Activated T-helper 9 cell treated with anti-CD3 and anti-CD28 coated beads, Interleukin-2, amount 50 U/mL, for 16 hours (primary cell): Measurements from ENCODE around the gene CACNG5.

Source experiments
- DNase-seq: peaks from one replicate; pipeline ENCODE4 v3.0.0-alpha.2; 2020; ENCODE audit warnings: low read depth

The CACNG5 gene, protein sequence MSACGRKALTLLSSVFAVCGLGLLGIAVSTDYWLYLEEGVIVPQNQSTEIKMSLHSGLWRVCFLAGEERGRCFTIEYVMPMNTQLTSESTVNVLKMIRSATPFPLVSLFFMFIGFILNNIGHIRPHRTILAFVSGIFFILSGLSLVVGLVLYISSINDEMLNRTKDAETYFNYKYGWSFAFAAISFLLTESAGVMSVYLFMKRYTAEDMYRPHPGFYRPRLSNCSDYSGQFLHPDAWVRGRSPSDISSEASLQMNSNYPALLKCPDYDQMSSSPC

DNA sequence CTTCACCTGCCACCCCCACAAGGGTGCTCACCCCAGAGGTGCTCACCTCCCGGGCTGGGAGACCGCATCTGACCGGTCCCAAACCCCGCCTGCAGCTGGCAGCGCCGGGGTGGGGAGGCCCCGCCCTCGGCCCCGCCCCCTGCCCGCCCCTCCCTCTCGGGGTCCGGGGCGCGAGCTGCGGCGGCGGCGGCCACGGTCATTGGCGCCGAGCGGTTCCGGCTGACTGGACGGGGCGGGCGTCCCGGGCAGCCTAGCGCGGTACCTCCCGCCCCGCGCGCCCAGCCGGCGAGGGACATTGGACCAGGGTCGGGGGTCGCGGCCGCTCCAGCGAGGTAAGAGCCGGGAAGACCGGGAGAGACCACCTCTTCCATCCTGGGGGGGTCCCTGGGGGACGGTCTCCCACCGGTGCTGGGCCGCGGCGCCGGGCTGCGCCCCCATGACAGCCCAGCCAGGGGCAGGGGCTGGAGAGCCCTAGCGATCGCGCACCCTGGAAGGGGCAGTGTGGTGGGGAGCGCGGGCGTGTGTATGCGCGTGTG lies at the start of gene CACNG5:
CACNG5 (plus strand) TSS at position 199 of the 536 bp plus-strand sequence. CDS start 42,216 bp downstream, outside the sequence.
- no peak for DNase-seq

DNA sequence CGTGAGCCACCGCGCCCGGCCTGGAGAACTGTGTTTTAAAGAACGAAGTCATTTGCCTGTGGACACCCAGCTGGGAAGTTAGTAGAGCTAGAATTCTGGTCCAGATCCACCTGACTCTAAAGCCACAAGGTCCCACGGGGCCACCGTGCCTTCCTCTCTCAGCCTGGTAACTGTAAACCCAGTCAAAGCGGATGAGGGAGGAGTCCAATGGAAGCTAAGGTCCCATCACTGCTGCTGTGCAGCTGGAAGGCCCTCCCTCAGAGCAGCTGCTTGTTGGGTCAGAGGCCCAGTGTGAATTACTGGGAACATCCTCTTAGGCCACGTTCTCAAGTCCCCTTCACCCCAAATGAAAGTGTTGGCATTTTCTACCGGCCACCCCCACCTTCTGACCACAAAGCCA lies 48.8 kb upstream of the CACNG5 start:
- no peak for DNase-seq

DNA sequence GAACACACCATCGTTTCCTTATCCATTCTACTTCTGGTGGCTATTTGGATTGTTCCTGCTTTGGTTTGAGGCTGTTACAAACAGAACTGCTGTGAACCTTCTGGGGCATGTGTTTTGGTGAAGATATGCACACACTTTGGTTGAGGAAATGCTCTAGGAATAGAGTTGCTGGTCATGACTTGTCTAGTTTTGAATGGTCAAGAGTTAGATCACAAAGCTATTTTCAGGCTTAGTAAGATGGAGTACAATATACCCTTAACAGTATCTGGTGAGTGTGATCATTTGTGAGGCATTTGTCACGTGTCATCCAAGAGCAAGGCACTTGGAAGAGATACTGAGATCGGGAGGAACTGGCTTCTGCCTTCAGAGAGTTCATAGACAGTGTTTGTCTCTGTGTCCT lies 47.0 kb upstream of the CACNG5 start:
- no peak for DNase-seq

DNA sequence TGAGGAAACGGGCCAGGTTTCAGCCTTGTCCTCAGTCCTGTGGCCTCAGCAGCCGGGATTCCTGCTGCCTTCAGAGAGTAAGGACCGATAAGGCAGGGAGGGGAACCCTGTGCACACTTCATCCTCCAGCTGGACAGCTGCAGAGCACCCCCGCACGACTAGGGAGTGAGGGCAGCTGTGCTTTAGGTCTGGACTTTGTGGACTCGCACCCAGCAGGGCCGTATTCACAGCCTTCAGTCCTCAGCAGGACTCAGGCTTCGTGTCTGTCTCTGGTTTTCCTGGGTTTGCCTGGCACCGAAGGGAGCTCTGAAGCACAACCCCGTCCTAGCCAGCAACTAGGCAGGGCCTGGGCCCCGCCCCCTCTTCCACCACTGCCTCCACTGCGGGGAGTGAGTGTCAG lies 45.8 kb upstream of the CACNG5 start:
- no peak for DNase-seq

DNA sequence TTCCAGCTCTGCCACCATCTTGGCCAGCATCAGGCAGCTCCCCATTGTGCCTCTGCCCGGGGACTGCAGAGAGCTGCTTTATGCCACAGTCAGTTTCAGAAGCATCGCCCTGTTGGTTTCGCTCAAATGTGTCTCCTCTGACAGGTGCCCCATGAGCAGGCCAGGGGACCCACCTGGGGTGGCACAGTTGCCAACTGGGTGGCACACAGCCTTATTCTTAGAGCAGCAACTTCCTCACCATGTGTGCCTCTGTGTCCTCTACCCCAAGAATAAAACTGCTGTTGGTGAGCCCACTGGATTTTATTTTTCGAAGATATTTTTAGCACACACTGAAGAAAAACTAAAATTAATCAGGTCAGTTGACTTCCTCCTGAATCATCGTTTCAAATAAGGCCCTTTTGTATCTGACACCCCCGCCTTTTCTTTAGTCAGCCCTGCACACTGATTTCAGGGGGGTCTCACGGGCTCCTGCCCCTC lies 44.9 kb upstream of the CACNG5 start:
- DNase-seq, result no peak

DNA sequence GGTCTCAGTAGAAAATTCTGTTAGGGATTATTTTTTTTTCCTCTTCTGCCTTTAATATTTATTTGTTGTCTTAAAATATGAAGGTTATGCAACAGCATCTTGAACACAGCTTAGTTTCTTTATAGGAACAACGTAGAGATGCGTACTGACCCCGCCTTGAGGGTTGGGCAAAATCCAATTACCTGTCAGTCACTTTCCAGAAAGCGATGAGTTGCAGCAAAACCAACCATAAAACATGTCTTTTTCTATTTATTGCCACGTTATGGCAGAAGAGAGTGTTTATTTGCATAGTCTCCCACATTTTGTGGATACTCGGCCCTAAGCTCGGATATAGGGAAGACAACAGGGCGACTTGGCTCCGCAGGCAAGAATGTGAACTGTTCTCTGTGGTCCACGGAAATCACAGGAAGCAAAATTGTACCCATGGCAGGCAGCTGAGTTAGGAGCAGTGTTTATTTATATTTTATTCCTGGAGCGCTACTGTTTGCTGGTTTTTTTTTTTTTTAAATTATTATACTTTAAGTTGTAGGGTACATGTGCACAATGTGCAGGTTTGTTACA lies 44.3 kb upstream of the CACNG5 start:
- DNase-seq, result no peak

DNA sequence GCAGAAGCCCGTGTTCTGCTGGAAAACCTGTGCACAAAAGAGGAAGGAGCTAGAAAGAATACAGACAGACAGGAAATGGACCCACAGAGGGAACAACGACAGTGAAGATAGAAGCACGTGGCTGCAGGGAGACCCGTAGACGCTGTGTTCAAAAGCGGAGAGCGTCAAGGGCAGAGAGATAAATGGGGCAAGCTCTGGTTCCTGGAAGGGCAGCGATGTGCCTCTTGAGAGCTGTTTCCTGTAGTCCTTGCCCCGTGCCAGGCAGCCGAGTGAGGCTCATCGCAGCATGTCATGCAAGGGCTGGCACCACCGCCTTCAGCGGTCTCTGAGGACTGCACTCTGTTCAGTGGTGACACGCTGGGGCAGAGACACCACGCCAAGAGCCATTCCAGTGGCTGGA lies 43.6 kb upstream of the CACNG5 start:
- no peak for DNase-seq

DNA sequence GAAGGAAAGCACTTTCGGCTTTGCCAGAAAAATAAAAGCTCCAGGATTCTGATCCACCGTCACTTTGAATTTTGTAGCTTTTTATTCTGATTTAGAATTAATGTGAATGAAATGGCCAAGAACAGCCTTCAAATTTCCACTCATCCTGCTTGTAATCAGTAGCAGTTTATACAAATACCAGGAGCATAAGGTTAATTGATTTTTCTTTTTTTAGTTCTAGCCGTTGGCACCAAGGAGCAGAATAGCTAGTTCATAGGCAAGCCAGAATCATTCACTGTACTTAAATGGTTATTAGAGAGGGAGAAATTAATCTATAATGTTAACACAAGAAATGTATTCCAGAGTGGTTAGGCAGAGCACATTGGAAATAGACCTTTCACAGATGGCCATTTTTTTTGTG lies 41.1 kb upstream of the CACNG5 start:
- DNase-seq, result no peak

DNA sequence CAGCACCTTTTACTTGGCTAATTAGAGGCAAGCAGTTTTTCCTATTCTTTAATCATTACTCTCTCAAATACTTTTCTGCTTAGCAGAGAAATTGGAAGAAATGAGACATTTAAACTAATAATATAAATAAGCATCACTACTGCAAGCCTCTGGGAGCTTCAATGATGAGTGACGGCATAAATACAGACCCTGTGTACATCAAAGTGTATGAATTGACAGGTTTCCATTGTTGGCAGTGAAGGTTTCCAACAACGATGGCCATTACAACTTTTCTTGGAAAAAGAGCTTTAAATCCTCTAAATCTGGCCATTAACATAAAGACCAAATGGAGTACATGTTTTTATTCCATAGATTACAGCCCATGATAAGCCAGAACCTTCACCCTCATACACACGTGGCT lies 39.4 kb upstream of the CACNG5 start:
- no peak for DNase-seq

DNA sequence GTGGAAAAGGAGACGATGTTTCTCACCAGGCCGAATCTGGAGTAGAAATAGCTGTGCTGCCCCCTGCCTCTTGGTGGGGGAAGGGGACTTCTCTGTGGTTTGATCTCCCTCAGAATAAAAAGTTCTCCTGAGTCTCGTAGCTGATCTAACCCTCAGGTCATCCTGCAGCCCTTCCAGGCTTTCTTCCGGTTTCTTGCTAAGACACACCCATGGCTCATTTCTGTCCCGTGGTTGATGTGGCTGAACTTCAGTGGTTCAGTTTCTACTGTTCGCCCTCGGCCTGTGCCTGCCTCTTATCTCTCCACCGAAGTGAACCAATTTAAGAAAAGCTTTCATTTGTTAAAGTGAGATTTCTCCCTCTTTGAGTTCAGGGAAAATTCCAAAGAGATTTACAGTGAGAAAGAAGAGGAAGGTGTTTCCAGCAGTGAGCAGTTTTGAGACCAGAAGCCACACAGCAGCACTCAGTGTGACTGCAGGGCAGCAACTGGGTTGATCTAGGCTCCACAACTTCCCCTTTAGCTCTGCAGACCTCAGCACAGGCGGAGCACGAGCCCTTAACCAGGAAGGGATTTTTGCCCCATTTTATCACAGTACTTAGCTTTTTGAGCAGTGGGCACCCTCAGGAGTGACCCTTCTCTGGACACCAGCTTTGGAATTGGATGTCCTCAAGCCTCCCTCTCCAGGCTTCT lies 34.9 kb upstream of the CACNG5 start:
- DNase-seq, result no peak

DNA sequence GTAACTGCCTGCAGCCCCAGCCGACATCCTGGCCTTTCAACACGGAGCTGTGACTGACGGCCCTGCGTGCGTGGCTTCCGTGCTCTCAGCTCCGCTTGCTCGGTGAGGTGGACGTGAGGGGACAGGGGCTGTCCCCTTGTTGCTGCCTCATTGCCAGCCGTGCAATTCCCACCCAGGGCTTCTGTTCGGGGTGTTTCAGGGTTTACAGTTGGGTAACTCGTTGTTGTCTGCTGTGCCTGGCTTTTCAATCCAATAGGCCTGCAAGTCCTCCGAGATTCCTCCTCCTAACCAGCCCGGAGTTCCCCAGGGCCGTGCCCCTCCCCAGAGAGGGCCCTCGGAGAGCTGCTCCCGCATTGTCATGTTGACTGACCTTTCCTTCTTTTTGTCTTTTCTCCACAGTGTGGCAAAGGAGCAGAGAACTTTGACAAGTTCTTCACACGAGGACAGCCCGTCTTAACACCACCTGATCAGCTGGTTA lies 31.4 kb upstream of the CACNG5 start:
- DNase-seq, result no peak

DNA sequence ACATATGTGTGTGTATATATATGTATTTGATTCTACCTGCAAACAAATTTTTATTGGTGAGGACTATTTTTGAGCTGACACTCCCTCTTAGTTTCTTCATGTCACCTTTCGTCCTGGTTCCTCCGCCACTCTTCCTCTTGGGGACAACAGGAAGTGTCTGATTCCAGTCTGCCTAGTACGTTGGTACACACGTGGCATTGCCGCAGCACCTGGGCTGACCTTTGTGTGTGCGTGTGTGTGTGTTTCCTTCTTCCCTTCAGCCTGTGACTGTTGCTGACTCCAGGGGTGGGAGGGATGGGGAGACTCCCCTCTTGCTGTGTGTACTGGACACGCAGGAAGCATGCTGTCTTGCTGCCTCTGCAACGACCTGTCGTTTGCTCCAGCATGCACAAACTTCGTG lies 29.4 kb upstream of the CACNG5 start:
- no peak for DNase-seq

DNA sequence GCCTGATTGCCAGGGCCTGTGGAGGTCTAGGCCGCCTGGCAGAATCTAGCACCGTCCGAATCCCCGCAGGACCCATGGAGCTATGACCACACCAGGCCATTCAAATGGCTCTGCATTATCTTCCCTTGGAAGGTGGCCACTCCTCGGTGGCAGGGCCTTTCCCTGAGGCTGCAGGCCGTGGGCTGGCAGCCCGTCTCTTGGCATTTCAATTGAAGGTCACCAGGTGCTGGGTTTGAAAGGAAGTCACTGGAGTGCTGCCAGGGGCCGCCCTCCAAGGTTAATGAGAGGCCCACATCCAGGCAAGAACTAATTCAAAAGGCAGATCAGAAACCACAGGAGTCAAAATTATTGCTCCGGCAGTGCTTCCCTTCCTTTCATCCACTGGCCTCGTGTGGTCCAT lies 27.7 kb upstream of the CACNG5 start:
- no peak for DNase-seq

DNA sequence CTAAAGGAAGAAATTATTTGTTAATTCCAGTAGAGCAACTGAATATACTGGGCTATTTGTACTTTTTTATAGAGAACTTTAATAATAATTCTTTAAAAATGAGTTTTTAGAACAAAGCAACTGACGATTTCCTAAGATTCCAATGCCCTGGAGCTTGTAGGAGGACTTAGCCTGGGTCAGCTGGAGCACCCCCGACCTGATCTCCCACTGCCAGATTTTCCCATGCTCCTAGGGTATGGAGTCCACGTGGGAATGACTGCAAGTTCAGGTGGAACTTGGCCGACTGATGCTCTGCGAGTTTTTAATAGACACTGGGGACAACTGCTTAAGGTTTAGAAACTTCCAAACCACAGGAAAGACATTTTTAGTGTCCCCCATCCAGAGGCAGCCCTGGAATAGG lies 25.5 kb upstream of the CACNG5 start:
- no peak for DNase-seq

DNA sequence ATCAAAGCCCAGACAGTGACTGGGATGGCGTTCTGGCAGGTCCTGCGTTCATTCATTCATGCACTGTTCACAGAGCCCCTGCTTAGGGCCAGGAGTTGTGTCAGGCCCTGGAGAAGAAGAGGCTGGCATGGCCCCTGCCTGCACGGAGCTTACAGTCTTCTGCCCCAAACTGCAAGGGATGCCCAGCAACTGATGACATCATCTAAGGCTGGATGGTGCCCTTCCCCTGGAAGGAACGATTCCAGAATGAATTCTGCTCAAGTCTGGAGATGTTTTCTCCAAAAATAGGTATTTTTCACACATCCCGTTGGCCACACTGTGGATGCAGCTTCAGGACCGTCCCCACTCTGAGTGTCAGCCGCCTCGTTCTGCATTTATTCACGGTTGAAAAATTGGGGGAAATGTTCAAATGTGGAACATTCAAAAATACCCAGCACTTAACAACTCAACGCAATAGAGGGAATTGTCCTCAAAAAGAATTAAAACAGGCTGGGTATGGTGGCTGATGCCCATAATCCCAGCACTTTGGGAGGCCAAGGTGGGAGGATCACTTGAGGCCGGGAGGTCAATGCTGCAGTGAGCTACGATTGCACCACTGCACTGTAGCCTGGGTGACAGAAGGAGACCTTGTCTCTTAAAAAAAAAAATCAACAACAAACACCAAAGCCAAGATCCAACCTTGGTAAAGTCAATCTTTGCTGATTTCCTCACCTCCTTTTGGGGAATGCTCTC lies 23.8 kb upstream of the CACNG5 start:
- no peak for DNase-seq

DNA sequence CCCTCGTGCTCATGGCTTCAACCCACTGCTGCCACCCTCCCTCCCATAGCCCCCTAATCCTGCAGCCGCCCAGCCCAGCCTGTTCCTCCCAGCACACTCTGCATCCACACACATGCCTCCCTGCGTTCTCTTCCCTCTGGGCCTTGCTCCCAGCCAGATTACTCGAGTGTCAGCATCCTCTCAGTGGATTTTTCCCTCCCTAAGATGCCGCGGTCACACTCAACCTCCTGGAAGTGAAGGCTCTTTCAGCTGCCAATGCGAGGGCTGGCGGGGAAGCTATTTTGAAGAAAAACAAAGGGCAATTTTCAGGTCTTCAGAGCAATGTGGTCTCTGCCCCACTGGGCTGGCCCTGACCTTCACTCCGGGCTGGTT lies 23.2 kb upstream of the CACNG5 start:
- DNase-seq, result no peak

DNA sequence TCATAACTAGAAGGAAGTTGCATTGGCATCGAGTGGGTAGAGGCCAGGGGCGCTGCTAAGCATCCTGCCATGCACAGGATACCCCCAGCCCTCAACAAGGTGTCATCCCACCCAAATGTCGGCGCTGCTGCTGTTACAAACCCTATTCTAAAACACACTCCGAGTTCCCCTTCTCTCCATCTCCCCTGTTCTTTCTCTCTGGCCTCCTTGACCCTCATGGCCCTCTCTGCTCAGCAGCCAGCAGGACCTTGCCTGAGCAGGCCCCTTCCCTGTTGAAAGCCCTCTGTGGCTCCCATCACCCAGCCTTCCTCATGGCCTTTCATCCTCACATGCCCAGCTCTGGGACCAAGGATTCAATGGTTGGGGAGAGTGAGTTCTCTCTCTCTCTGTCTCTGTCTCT lies 22.3 kb upstream of the CACNG5 start:
- DNase-seq, result no peak

DNA sequence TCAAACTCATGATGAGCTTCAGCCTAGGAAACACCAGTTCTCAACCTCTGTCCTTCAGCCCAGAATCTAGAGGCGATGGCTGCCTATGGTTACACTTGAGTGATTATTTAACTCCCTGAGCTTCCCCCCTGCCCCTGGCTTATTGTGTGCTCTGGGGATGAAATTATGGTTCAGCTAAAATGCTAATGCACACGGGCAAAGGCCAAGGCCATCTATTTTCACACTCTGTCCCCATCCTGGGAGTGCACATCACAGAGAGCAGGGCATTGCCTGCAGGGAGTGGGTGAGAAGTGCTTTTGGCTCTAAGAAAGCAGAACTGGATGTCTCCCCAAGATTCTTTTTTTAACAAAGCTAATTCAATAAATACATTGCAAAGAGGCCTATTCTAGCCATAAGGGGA lies 21.6 kb upstream of the CACNG5 start:
- no peak for DNase-seq

DNA sequence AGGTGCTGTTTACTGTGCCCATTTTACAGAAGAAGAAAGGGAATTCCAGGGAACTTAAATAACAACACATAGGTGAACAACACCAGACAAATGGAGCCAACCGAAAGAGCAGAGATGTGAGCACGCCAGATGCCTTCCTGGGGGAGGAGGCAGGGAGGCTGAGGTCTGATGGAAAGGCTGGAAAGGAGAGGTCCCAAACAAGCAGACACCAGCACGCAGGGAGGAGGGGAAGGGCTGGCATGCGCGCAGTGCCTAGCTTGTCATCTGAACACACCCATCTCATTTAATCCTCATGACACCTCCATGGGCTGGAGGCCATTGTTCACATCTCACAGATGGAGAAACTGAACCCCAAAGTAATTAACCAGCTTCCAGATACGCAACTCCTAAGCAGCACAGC lies 20.9 kb upstream of the CACNG5 start:
- no peak for DNase-seq

DNA sequence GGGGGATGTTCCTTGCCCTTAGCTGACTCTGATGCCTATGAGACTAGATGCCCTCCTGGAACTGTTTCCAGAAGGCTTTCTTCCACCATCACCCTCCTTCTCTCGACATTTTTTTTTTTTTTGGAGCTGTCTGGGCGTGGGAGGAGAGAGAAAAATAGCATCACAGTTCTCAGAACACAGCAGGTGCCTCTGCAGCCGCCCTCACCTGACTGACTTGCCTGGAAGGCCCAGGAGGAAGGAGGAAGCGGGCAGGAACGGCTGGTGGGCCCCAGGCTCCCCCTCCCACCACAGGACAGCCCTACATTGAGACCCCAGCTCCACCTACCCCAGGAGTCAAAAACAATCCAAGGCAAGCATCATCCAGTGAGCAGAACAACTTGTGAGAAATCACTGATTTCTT lies 20.3 kb upstream of the CACNG5 start:
- no peak for DNase-seq

DNA sequence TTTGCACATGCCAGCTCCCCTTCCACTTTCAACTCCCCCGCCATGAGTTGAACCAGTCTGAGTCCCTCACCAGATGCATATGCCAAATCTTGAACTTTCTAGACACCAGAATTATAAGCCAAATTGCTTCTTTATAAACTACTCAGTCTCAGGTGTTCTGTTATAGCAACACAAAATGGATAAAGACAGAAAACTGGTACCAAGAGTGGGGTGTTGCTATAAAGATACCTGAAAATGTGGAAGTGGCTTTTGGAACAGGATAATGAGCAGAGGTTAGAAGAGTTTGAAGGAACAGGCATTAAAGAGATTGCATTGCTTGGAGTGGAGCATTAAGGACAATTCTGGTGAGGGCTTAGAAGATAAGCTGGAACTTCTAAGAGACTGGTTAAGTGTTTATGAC lies 17.2 kb upstream of the CACNG5 start:
- no peak for DNase-seq

DNA sequence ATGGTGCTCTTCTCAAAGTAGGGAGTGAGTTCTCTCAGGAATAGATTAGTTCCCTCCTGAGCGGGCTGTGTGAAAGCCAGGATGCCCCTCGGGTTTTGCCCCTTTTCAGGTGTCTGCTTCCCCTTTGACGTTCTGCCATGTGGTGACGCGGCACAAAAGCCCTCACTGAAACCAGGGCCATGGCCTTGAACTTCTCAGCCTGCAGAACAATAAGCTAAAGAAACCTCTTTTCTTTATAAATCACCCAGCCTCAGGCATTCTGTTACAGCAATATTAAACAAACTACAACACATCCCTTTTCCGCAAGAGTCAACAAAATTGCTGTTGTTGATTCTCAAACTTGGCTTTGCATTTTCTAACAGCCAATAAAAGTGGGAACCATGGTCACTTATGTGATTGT lies 15.5 kb upstream of the CACNG5 start:
- no peak for DNase-seq

DNA sequence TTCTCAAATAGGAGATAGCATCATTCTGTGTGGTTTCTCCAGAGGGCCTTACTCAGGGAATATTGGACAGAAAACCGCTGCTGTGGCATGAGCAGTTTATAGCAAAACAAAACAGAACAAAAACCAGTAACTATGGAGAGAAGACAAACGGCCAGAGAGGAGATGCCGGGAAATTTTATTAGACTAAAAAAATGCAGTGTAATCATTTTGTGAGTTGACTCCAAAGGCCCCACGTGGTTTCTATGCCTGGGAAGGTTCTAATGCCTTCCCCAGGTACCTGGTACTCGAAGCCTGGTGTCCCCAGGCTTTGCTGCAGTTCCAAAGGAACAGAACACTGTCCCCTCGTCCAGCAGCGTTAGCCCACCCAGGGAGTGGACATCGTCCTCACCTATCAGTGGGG lies 12.9 kb upstream of the CACNG5 start:
- no peak for DNase-seq
